K562 (cell line): ENCODE results near the gene SMIM12. TPM values are rescaled to one million over a fixed set of nuclear protein-coding genes. Genes with fewer than 3 reads are reported as not detected.

ENCODE experiments used
- ARID4B ChIP-seq: sonication (generic); formaldehyde crosslinking; IDR thresholded peaks from 2 replicates; pipeline ENCODE4 v1.8.0; 2022; ENCODE audit warnings: mild to moderate bottlenecking, missing genetic modification reagents
- CHD7 ChIP-seq: fragments of 200-600 bp; sonication (generic); IDR thresholded peaks from one replicate; pipeline ENCODE4 v1.6.1; 2012; ENCODE audit warnings: mild to moderate bottlenecking, low read depth, low read length, inconsistent platforms
- FOXK1 ChIP-seq: sonication (generic); formaldehyde crosslinking; IDR thresholded peaks from 2 replicates; pipeline ENCODE4 v1.8.0; 2022; ENCODE audit warnings: missing genetic modification reagents, mild to moderate bottlenecking, borderline replicate concordance
- FUS ChIP-seq: fragments of 200-400 bp; formaldehyde crosslinking; optimal IDR thresholded peaks from 2 replicates; pipeline ENCODE3; 2017; ENCODE audit warnings: low read depth, low read length
- RAD21 ChIP-seq, 2 experiments: fragments of 250-450 bp in 1 of 2; fragments of 450-650 bp in 1 of 2; sonication (Bioruptor Pico) in 1 of 2; formaldehyde crosslinking in 1 of 2; IDR thresholded peaks in 1 of 2; conservative IDR thresholded peaks in 1 of 2; 2 replicates each; pipeline versions ENCODE4 v1.4.0 to v1.8.0; 2020 to 2022; ENCODE audit warnings: mild to moderate bottlenecking in 2 of 2, moderate library complexity in 1 of 2
- RBM14 ChIP-seq: fragments of 200-400 bp; formaldehyde crosslinking; IDR thresholded peaks from 2 replicates; pipeline ENCODE4 v1.6.1; 2018; ENCODE audit warnings: low read depth, mild to moderate bottlenecking, low read length, moderate library complexity, borderline replicate concordance; ENCODE audit not compliant: insufficient read depth
- TARDBP ChIP-seq: fragments of 450-650 bp; IDR thresholded peaks from 2 replicates; pipeline ENCODE4 v1.6.1; 2016
- ZNF280A ChIP-seq: fragments of 450-650 bp; IDR thresholded peaks from 2 replicates; pipeline ENCODE4 v1.6.1; 2018; ENCODE audit warnings: mild to moderate bottlenecking, low read depth; ENCODE audit not compliant: partially characterized antibody
- polyA plus RNA-seq, 8 experiments: library from polyadenylated mRNA; depleted of rRNA in 4 of 8; stranded (reverse) in 5 of 8; unstranded in 3 of 8; fragments of >200 nt; fragmentation: Nextera tagmentation in 2 of 8; fragmentation: Illumina TruSeq in 1 of 8; extraction: Ambion mirVana in 2 of 8; extraction: Trizol in 1 of 8; gene quantifications; 2 replicates each; pipeline versions ENCODE4 v1.2.1 to v1.2.3, GENCODE V29; 2011 to 2014; ENCODE audit warnings: inconsistent platforms in 1 of 8, missing spikeins in 1 of 8
- total RNA-seq, 7 experiments: library from RNA; depleted of rRNA in 6 of 7; stranded (reverse); fragments of >200 nt in 6 of 7; fragmentation: Illumina TruSeq in 2 of 7; extraction: Trizol in 2 of 7; gene quantifications; 2 replicates each; pipeline versions ENCODE4 v1.2.1 to v1.2.3, GENCODE V29; 2011 to 2021; ENCODE audit warnings: low replicate concordance in 1 of 7

SMIM12 gene
- total and polyA plus RNA-seq, 9 of the 15 experiments (the other 6 are each of a cell fraction or from before 2014, with no cell fraction given) = 51.7 to 112 (median 63.9) TPM

GRCh38 chr1:34865981-34866761 is 6.6 kb upstream of the SMIM12 start (continued):
- TF ChIP-seq ZNF280A (no peak), TARDBP (no peak), ARID4B (0 out of 2 replicates have a peak, but pooled peaks have one; percentile 7), CHD7 (no peak), FUS (no peak), RAD21 (CRISPR knock-in tag; conservative IDR thresholded peaks at IDR 0.05 in 1 of 2, IDR thresholded peaks at IDR 0.05 in 1 of 2) (peak; percentile 45 to 76), FOXK1 (no peak), RBM14 (no peak)
